ENCODE data around the gene GXYLT2. TPM values are rescaled to one million over a fixed set of nuclear protein-coding genes. Genes with fewer than 3 reads are reported as not detected.

GXYLT2 gene
- total RNA-seq, 6 donors from 2014 or later, result 3.3 to 10.0 (median 5.9) TPM

GRCh38 chr3:72951259-72951722 lies 63.4 kb downstream of the GXYLT2 start:
- no peak overlapping the region for H3K4me3 ChIP-seq
- no peak for ATAC-seq (ENCODE audit: low FRiP score in 2 of 2)
- H3K27ac ChIP-seq, result no peak overlapping the region
- no peaks in the 10 kb centered on the region for H3K27me3 ChIP-seq
- DNase-seq, result no peak
- H3K9me3 ChIP-seq, result no peaks in the 10 kb centered on the region
- TF ChIP-seq CTCF (IDR thresholded peaks at IDR 0.05) (no peak), EP300 (IDR thresholded peaks at IDR 0.05) (no peak), POLR2A (IDR thresholded peaks at IDR 0.05) (no peak), POLR2AphosphoS5 (IDR thresholded peaks at IDR 0.05) (no peak)
- H3K36me3 ChIP-seq, result no peaks in the 10 kb centered on the region
- 63 to 68% methylated on average over 6 of the region's 6 CpGs for WGBS, 2 donors
- H3K4me1 ChIP-seq, result no peaks in the 10 kb centered on the region

- Histone ChIP-seq H3K27me3 (no peaks in the 10 kb centered on the region), H3K9me3 (no peaks in the 10 kb centered on the region), H3K36me3 (no peaks in the 10 kb centered on the region), H3K27ac (no peak overlapping the region), H3K4me1 (no peaks in the 10 kb centered on the region), H3K4me3 (no peak overlapping the region)
- ATAC-seq (ENCODE audit: low FRiP score in 2 of 2) (no peak), DNase-seq (no peak)
- WGBS, 2 donors, result 72 to 84% methylated on average over 7 of the region's 7 CpGs
- no peak for TF ChIP-seq POLR2A (IDR thresholded peaks at IDR 0.05)
- no peak for TF ChIP-seq EP300 (IDR thresholded peaks at IDR 0.05)
- no peak for TF ChIP-seq CTCF (IDR thresholded peaks at IDR 0.05)
- no peak for TF ChIP-seq POLR2AphosphoS5 (IDR thresholded peaks at IDR 0.05)
Observed at GRCh38 chr3:72953325-72953956, 65.6 kb downstream of the GXYLT2 start.

- Histone ChIP-seq H3K4me1 (no peaks in the 10 kb centered on the region), H3K9me3 (no peaks in the 10 kb centered on the region), H3K27ac (no peak overlapping the region), H3K4me3 (no peak overlapping the region), H3K27me3 (no peaks in the 10 kb centered on the region), H3K36me3 (no peaks in the 10 kb centered on the region)
- TF ChIP-seq CTCF (IDR thresholded peaks at IDR 0.05), result no peak
- ATAC-seq (ENCODE audit: low FRiP score in 2 of 2) (no peak), DNase-seq (no peak)
- 85 to 88% methylated on average over 8 of the region's 8 CpGs for WGBS, 2 donors
Observed at GRCh38 chr3:72957297-72957696, 69.5 kb downstream of the GXYLT2 start.

GRCh38 chr3:72959336-72959735 lies 71.5 kb downstream of the GXYLT2 start:
- no peak overlapping the region for H3K4me3 ChIP-seq
- 93 to 98% methylated on average over 5 of the region's 5 CpGs for WGBS, 2 donors
- no peak overlapping the region for H3K27ac ChIP-seq
- TF ChIP-seq POLR2AphosphoS5 (IDR thresholded peaks at IDR 0.05) (no peak), EP300 (IDR thresholded peaks at IDR 0.05) (no peak), CTCF (IDR thresholded peaks at IDR 0.05) (no peak), POLR2A (IDR thresholded peaks at IDR 0.05) (no peak)
- no peaks in the 10 kb centered on the region for H3K36me3 ChIP-seq
- no peaks in the 10 kb centered on the region for H3K4me1 ChIP-seq
- H3K9me3 ChIP-seq, result no peaks in the 10 kb centered on the region
- no peaks in the 10 kb centered on the region for H3K27me3 ChIP-seq
- ATAC-seq (ENCODE audit: low FRiP score in 2 of 2) (no peak), DNase-seq (no peak)
